Stimulated activated CD4-positive, alpha-beta T cell treated with anti-CD3 and anti-CD28 coated beads, Interleukin-2, amount 100 ng/mL, for 24 hours (primary cell): ENCODE data around the gene CEP170.
"Not testable (repeated sequence)": the region's sequence is repeated elsewhere in the genome, so short reads cannot be mapped to it uniquely, and the experiment has no call there.

ENCODE experiments used
- DNase-seq, 2 donors: peaks; one replicate each; pipeline ENCODE4 v3.0.0-alpha.2; 2020

Gene CEP170

DNA sequence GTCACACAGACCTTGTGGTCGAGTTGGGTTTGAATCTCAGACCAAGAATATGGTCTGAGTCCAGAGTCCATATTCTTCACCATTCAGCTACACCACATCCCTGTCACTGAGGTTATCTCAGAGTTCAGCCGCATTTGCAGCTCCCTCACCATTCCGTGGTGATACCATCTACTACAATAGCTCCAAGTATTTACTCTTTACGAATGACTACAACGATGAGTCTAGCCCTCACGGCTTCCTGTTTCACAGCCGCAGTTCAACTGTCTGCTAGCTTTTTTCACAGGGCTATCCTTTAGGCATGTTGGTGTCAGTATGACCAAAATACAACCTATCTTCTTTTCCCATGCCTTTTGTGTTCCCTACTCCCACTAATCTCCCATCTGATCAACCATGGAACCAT lies 104.2 kb downstream of the CEP170 start:
- not testable (repeated sequence) for DNase-seq

DNA sequence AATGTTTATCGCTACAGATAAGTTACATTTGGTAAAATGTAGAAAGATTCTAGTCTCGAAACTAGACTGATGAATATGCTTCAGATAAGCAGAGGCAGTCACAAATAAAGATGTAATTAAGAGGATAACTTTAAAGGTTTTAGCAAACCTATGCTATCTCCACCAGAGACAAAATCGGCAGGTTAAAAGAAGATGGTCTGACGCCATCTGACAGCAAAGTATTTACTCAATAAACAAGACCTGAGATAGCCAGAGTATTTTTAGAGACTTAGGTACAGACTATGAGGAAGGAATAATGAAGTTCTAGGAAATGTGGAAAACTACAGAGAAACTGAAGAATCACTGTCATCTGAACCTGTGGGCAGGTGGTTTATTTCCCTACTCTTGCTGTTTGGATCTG lies 106.0 kb downstream of the CEP170 start:
- not testable (repeated sequence) for DNase-seq

DNA sequence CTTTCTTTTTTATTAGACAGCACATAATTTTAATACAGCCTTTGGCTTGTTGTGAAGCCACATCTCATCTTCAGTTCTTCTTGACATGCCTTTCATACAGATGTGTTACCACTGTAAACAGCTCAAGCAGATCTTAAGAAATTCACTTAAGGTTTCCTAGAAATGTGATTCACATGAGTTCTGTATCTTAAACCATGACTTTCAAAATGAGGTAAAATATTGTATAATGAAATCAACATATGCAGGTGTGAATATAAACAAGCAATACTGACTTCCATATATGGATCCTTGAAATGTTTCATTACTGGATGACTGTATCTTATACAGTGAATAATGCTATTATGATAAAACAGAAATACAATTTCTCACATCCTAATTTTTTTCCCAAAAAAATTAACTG lies 107.7 kb downstream of the CEP170 start:
- not testable (repeated sequence) for DNase-seq

DNA sequence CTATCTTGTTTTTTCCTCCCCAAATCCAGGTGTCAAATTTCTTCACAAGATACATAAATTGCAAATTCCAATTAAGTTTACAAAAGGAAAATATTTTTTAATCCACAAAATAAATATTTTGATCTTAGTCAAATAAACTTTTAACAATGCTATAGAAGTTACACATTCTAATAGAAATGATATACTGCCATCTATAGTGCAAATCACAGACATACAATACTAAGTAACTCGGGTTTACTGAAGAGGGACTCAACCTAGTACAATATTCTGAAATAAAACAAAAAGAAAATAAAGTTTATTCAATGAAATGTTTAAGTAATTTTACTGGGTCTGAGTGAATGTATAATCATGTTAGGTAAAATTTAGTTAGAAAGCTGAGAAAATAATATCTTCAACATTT lies 114.6 kb downstream of the CEP170 start:
- not testable (repeated sequence) for DNase-seq

DNA sequence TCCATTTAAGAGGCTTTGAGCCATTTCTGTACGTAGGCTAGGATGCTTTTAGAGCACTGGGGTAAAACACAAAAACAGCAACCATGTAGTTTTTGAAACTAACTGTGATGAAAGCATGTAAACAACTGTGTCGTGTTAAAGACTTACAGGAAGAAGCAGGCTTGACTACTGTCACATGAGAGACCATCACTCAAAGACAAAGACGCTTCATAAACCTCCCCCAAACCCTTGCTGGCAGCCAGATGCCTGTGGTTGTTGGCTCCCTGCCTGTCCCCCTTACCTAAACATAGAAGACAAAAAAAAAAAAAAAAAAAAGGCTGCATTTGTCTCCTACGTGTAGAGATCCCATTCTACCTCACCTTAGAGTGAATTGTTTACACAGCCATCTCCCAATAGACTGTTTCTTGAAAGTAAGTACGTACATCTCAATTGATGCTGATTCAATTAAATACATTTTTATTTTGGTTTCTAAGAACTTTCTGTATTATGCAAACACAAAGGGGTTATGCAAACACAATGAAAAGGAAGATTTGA lies 132.1 kb downstream of the CEP170 start:
- not testable (repeated sequence) for DNase-seq

DNA sequence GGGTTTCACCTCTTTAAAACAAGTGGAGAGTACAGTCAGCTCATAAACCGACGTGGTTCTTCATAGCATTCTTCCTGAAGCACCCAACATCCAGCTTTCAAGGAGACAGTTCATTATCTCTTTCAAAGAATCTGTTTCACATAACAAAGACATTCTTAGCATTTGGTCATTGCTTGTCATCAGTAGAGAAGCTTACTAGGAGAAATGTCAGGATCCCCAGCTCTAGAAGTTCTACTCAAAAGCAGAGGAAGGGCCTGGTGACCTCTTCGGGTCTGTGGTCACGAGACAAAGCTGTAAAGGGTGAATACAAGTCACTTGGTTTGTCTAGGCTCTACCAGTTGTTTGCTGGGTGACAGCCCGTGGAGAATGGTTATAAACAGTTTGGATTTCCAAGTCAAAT lies 133.1 kb downstream of the CEP170 start:
- not testable (repeated sequence) for DNase-seq

DNA sequence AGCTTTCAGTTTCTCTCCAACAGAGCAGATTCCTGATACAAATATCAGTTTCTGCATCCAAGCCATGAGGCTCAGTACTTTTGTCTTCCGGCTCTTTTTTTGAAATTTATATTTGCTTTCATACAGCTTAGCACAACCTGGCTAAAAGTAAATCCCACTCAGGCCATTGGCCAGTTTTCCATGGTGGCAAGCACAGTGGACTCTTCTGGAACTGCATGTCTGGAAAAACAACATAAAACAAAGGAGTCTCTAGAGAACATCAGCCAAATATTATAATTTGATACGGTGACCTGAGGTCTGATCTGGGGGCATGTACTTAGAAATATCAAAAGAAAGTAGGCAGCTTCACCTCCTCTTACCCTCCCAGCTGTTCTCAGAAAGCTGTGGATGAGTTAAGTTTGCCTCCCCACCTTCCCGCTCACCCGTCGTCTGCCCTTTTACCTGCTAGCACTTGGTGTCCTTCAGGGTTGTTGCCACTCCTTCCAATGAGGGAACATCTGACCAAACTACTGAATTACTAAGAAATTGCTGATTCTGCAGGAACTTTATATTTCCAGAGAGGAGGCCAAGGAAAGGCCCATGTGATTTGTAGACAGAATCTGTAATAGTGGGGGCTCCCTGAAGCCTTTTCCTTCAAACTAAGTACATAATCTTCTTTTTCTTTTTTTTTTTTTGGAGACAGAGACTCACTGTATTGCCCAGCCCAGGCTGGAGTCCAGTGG lies 136.3 kb downstream of the CEP170 start:
- DNase-seq, result not testable (repeated sequence)

DNA sequence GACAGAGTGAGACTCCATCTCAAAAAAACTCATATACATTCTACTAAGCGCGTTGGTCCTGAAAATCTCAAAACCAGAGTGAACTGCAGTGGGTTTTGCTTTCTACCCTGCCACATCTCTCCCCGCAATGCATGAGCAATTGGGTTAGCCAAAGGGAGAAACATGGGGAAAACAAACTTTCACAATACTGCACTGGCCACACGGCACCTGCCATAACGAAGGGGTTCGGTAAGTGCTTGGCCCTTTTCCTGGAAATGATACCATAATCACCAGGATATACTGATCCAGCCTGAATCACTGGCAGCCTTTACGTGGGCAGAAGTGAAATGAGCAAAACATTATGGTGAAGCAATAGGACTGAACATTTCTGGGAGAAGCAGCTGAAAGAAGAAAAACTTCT lies 138.9 kb downstream of the CEP170 start:
- DNase-seq, result not testable (repeated sequence)

DNA sequence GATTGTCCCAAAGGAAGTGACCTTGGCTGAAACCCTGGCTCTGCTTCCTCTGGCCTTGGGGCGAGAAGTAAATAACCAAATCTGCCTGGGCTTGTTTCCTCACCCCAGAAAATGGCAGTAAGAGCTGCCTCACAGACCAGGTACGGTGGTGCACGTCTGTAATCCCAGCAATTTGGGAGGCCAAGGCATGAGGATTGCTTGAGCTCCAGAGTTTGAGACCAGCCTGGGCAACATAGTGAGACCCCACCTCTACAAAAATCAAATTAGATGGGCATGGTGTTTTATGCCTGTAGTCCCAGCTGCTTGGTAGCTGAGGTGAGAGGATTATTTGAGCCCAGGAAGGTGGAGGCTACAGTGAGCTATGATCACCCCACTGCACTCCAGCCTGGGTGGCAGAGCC lies 140.3 kb downstream of the CEP170 start:
- DNase-seq, result not testable (repeated sequence)

DNA sequence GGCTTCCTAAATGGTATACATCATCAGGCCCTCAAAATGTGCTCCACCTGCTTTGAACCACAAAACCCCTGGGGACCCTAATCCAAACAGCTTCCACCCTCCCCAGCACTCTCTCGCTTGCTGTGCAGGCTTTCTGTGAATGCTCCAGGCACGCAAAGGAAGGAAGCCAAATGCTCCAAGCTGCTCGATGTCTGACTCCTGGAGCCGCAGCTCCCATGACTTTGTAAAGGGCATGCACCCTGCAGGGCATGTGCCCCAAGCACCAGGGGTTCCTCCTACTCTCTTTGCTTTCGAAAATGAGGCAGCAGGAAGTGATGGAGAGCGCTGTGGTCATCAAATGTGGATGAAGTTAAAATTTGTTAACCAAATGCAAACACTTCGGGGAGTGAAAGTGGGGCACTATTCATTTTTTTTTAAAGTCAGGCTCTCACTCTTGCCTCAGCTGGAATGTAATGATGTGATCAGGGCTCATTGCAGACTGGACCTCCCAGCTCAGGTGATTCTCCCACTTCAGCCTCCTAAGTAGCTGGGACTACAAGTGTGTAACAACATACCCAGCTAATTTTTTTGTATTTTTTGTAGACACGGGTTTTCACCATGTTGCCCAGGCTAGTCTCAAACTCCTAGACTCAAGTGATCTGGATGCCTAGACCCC lies 140.9 kb downstream of the CEP170 start:
- DNase-seq, result not testable (repeated sequence)

DNA sequence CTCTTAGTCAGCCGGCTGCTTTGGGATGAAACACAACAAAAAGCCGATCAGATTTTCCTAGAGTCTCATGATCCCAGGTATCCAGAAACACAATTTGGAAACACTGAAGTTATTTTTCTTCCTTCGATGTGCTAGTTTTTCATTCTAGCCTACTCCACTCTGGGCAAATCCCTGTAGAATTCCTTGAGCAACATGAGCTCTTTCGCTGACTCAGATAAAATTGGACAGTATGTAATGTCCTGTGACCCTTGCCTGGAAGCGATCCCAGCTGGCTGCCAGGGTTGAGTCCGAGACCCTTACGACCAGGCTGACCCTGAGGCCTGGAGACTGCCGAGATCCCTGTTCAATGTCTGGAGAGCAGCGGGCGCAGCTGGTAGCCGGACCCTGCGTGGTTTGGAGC lies 147.9 kb downstream of the CEP170 start:
- DNase-seq, result not testable (repeated sequence)

DNA sequence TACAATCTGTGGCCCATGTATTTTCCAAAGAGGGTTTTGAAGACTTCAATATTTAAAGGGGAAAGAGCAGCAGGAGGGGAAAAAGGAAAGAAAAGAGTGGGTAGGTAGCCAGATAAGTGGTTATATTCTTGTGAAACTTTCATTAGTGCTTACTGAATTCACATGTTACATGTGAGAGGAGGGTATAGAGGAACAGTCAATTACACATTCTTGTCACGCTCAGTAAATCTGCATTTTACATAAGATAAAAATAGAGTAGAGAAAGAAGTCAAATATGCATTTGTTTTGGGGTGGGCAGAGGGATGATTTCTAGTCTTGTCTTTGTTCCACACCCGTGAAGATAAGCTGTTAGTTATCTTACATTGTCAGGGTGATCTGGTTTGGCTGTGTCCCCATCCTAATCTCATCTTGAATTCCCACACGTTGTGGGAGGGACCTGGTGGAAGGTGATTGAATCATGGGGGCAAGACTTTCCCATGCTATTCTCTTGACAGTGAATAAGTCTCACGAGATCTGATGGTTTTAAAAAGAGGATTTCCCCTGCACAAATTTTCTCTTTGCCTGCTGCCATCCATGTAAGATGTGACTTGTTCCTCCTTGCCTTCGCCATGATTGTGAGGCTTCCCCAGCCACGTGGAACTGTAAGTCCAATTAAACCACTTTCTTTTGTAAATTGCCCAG lies 149.3 kb downstream of the CEP170 start:
- not testable (repeated sequence) for DNase-seq

DNA sequence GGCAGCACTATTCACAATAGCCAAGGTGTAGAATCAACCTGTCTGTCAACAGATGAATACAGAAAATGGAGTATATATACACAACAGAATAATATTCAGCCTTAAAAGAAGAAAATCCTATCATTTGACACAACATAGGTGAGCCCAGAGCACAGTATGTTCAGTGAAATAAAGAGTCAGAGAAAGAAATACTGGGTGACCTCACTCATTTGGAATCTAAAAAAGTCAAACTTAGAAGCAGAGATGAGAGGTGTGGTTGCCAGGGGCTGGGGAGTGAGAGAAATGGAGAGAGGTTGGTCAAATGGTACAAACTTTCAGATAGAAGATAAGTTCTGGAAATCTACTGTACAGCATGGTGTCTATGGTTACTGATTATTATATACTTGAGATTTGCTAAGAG lies 150.0 kb downstream of the CEP170 start:
- not testable (repeated sequence) for DNase-seq

DNA sequence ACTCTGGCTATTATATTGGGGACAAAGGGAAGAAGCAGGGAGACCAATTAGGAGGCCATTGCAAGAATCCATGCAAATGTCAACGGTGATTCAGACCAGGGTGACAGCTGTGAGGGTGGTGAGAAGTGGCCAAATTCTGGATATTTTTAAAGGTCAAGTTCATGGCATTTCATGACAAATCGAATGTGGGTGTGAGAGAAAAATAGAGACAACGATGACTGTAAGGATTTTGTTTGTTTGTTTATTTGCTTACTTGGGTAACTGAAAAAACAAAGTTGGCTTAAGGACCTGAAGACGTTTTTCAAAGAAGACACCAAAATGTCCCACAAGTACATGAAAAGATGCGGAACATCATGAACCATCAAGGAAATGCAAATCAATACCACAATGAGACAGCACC lies 150.6 kb downstream of the CEP170 start:
- DNase-seq, result not testable (repeated sequence)

DNA sequence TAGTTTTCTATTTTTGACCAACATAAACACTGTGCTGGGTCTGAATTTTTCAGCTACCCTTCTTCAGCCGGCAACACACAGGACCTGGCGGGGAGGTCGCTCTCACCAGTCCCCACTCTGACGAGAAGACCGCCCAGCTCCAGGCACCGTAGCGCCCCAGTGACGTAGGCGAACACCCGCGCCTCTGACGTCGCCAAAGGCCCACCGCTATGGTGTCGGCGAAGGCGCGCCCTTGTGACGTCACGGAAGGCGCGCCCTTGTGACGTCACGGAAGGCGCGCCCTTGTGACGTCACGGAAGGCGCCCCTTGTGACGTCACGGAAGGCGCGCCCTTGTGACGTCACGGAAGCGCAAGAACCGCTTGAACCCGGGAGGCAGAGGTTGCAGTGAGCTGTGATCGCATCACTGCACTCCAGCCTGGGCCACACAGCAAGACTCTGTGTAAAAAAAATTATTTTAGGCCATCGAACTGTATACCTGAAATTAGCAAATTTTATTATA lies 153.5 kb downstream of the CEP170 start:
- DNase-seq, result peak; percentile 56 to 75

DNA sequence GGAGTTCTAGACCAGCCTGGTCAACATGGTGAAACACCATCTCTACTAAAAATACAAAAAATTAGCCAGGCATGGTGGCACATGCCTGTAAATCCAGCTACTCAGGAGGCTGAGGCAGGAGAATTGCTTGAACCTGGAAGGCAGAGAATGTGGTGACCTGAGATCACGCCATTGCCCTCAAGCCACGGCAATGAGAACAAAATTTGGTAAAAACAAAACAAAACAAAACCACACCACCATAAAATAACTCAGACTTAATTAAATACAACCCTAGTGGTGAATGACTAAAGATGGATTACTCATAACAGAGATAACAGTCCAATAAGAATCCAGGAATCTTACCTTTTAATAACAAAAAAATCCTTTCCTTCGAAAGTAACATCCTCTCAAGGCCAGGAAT lies 167.7 kb downstream of the CEP170 start:
- DNase-seq, result not testable (repeated sequence)
